Activated CD8-positive, alpha-beta memory T cell treated with anti-CD3 and anti-CD28 coated beads, Interleukin-2, amount 50 U/mL, for 1 hour (primary cell): ENCODE measurements around the gene CD3E.
"Not testable (repeated sequence)": the region's sequence is repeated elsewhere in the genome, so short reads cannot be mapped to it uniquely, and the experiment has no call there.

Source experiments
- DNase-seq: peaks from one replicate; pipeline ENCODE4 v3.0.0-alpha.2; 2020; ENCODE audit errors: extremely low read depth

CD3E gene

DNA sequence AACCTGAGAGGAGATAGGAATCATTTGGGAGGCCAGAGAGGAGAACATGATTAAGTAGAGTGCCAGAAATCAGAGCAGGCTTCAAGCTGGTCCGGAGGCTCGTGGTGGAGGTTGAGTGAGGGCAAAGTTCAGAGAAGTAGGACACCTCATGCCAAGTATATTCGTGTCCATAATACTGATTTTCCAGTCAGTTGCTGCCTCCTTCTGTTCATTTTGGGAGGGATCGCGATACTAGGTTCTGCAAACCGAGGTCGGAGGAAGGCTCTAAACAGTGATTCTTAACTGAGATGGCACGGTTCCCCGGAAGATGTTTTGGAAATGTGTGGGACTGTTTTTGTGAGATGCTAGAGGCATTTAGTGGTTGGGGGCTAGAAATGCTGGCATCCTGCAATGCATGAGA, 13.6 kb upstream of the CD3E start:
- no peak for DNase-seq

DNA sequence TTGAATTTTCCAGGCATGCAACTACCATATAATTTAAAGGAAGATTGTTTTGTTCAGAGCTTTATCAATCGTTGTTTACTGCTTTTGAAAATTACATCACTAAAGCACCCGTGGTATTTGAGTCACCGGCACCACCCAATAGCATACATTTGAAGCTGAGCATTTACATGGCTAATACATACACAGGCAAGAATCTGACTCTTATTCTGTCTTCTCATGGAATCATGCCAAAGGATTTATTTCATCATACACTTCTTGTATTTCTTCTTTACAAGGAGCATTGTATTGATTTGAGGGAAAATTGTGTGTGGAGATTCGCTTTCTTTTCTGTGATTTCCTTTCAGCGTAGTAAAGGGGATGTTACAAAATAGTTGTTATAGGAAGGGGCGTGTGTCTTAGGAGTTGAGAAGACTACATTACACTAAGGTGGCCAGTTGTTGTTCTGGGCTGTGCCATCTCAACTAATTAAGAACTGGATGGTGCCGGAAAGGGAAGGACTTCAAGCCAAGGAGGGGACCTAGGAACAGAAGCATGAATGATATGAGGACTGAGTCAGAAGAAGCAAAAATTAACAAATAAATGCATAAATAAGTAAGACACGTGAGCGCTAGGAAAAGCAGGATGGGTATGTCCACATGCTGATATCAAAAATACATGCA, 12.9 kb upstream of the CD3E start:
- DNase-seq = no peak

DNA sequence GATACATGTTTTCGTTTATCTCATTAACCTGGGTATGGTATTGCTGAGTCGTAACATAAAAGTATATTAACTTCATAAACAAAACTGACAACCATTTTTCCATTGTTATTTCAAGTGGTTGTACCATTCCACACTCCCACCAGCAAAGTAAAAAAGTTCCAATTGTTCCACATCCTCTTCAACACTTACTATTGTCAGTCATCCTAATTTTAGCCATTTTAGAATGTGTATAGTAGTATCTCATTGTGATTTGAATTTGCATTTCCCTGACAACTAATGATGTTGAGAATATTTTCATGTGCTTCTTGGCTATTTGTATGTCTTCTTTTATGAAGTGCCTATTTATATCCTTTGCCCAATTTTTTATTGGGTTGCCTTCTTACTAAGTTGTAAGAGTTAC, 10.5 kb upstream of the CD3E start:
- no peak for DNase-seq

DNA sequence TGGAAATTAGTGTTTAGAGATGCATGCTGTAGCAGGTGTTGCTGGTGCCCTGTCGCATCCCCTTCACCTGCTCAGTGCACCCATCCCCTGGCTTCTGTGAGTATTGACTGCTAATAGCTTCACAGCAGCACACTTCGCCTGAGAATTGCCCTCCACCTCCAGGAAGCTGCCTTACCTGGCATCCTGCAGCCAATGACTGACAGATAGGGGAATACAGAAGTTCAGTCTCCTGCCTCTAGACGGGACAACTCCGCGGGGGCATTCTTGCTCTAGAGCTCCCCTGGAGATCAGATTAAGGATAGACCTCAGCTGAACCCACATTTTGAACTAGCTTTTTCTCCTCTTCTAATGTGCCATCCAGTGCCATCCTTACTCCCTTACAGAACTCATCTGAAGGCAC, 9.3 kb upstream of the CD3E start:
- no peak for DNase-seq

DNA sequence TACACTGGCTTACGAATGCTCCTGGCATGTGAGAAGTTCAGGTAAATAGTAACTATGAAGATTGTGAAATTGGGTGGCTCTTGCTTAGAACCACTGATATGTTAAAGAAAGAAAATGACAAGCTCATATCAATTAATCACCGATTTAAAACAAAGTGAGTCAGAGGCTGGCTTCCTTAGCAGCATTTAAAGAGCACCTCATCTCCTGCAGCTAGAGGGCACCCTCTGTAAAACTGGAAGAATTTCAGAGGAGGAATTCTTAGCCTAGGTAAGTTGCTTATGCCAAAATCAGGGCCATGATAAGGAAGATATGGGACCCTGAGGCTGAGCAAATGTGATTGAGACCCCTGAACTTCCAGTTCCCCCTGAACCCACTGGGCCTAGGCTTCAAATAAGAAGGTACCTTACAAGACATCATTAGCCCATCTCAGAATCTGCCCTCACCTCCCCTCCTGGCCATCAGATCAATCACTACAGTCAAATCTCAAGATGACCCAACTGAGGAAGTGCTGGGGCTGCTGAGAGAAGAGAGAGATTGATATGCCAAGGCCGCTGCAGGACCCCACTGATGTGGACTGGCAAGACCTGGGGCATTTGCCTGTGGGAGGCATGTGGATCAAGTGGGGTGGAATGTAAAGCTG, 8.6 kb upstream of the CD3E start:
- no peak for DNase-seq

DNA sequence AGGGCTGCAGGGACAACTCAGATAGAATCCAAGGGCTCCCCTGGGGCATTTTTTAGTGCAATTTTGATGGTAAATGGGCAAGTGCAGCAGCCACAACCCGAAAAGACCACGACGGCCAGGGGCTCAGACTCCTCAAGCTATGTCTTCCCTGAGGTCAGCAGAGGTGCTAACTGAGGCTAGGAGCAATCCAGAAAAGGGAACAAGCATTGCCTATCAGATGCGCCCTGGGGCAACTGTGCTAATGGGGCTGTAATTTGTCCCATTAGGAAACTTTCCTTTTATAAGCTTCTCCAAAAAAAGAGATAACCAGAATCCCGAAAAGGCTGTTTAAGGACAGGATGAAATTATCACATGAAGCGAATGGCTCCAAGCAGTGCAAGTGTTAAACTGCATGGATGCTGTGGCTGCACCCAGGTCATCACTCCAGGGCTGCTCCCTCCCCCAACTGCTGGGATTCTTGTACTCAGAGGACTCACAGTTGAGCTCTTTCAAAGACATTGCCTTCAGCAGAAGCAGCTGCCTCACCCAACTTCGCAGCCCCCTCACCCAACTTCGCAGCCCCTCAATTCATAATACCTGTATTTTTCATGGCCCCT, 2.8 kb upstream of the CD3E start:
- no peak for DNase-seq

DNA sequence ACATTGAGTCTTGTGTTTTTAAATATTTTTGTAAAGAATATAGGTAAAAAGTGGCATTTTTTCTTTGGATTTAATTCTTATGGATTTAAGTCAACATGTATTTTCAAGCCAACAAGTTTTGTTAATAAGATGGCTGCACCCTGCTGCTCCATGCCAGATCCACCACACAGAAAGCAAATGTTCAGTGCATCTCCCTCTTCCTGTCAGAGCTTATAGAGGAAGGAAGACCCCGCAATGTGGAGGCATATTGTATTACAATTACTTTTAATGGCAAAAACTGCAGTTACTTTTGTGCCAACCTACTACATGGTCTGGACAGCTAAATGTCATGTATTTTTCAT, 333 bp upstream of the CD3E start:
- DNase-seq = no peak

DNA sequence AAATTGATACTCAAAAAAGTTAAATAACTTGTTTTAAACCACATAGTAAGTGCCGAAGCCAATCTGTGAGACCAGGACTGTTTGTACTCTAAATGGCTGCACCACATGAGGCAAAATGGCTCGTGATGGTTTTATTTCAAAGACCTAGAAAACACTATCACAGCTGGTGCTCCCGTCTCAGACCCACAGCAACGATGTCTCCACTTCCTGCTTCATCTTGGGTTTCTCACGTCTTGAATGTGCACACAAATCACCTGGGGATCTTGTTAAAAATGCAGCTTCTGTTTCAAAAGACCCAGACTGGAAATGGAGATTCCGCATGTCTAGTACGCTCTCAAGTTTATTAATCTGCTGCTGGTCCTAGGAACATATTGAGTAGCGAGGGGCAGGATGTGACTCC, 1.2 kb downstream of the CD3E start:
- no peak for DNase-seq

DNA sequence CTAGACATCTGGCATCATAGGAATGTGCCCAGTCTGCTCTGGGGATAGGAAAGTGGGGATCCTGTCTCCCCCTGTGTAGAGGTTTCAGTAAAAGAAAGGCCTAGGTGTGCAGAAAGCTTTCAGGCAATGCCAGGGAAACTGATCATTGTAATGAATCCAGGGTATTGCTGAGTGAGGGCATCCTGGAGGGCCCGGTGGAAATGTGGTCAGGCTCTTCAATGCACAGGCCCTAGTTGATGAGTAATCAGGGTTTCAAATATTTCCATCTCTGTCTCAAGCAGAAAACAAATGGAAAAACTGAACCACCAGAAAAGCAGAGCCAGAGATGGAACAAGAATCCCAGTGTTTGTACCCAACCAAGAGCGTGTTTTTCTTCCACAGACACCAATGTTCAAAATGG, 2.0 kb downstream of the CD3E start:
- no peak for DNase-seq

DNA sequence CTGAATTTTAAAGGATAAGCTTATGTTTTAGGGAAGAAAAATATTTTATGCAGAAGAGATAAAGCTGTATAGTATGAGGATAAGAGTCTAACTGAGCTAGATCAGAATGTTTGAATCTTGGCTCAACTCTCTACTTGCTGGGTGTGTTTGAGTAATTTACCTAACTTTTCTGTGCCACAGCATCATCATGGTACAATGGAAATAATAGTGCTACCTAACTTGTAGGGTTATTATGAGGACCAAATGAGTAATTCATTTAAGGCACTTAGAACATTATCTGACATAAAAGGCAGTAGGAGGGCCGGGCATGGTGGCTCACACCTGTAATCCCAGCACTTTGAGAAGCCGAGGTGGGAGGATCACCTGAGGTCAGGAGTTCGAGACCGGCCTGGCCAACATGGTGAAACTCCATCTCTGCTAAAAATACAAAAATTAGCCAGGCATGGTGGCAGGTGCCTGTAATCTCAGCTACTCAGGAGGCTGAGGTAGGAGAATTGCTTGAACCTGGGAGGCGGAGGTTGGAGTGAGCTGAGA, 4.5 kb downstream of the CD3E start:
- not testable (repeated sequence) for DNase-seq

DNA sequence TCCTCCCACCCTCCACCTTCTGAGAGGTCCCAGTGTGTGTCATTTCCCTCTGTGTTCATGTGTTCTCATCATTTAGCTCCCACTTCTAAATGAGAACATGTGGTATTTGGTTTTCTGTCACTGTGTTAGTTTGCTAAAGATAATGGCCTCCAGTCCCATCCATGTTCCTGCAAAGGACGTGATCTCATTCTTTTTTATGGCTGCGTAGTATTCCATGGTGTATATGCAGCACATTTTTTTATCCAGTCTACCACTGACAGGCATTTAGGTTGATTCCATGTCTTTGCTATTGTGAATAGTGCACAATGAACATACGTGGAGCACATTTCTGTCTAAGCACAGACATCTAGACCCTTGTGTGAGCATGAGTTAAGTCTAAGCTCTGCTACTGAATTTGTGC, 5.7 kb downstream of the CD3E start:
- no peak for DNase-seq

DNA sequence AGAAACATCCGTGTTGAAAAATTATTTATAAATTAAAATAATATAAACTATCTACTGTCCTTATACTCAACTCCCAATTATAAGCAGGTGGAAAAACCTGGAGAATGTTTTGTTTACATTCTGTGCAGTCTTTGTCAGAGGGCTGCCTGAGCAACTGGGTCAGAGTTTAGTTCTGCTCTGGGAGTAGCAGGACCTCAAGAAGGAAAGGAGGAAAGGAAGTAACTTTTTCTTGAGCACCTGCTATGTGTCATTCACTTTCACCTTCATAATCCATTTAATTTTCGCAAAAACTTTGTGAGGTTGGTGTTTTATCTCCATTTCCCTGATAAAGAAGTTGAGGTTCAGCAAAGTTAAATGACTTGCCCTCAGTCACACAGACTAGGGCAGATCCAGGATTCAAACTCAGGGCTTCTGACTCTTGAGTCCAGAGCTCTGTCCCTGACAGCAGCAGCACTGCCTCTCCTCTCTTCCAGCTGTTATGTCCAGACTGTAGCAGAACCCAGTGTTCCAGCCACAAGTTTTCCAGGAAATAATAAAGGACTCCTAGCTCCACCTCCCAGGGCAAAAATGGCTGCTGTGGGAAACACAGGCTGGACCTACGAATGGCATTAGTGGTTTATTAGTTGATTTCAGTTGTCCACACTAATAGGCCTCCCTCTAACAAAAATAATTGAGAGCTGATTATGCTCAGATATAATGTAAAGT, 6.4 kb downstream of the CD3E start:
- no peak for DNase-seq

DNA sequence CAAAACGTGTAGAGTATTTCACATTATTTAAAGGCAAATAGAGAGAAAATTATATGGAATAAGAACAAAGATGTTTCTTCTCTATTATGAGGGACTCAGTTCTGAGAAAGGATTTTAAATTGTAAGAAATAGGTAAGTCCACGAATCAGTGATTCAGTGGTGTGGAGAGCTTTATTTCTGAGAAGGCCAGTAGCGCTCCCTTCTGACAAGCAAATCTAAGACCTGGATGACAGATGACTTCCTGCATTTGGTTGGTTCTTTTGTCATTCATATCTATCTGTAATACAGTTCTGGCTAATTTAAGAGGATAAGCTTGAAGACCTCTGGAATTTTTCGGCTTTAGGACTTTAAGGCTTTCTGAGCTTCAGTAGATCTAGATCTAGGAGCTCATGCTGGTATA, 7.0 kb downstream of the CD3E start:
- no peak for DNase-seq

DNA sequence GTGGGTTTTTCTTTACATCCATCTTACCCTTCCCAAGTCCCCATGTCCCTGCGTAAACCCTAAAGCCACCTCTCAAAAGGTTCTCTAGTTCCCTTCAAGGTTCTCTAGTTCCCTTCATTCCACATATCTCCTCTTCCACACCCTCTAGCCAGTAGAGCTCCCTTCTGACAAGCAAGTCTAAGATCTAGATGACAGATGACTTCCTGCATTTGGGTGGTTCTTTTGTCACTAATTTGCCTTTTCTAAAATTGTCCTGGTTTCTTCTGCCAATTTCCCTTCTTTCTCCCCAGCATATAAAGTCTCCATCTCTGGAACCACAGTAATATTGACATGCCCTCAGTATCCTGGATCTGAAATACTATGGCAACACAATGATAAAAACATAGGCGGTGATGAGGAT, 7.8 kb downstream of the CD3E start:
- DNase-seq = no peak

DNA sequence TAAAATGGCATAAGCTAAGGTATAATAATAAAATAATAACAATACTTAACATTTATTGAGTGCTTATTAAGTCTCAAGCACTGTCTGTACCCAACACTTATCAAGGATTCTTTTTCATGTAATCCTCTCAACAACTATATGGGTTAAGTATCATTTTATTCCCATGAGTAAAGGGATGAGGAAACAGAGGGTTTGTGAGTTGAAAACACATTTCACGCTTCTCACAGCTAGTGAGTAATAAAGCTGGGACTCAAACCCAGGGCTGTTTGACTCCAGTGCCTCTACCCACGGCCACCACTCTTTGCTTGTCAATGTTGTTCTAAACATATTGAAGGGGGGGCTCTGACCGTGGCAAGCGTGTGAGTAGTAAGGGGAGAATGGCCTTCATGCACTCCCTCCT, 8.7 kb downstream of the CD3E start:
- DNase-seq = no peak

DNA sequence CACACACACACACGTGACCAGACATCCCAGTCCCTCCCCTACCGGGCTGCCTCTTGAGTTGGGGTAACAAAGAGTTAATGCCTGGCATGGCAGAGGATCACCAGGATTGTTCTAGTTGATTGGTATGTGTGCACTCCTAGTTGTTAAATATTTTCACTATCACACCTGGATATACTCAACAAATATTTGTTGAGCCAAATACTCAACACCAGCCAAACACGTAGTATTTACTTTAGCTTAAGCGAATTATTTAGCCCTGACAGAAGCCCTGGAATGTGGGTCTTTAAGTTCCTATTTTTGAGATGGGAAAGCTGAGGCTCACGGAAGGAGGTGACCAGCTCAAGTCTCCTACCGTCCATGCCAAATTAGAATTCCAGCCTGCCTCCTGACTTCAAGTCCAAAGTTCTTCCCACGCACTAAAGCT, 10.5 kb downstream of the CD3E start:
- no peak for DNase-seq

DNA sequence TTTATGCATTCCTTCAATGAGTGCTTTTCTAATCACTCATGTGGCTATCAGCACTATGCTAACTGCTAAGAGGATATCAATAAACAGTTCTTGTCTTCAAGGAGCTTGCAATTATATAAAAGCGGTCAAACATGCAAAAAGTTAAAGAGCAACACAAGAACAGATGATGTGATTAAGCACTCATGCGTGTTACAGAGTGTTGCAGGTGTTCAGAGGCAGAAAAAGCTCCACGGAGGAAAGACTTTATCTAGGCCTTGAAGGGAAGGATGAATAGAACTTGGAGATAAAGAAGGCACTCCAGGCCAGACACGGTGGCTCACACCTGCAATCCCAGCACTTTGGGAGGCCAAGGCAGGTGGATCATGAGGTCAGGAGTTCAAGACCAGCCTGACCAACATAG, 13.6 kb downstream of the CD3E start:
- DNase-seq = no peak

DNA sequence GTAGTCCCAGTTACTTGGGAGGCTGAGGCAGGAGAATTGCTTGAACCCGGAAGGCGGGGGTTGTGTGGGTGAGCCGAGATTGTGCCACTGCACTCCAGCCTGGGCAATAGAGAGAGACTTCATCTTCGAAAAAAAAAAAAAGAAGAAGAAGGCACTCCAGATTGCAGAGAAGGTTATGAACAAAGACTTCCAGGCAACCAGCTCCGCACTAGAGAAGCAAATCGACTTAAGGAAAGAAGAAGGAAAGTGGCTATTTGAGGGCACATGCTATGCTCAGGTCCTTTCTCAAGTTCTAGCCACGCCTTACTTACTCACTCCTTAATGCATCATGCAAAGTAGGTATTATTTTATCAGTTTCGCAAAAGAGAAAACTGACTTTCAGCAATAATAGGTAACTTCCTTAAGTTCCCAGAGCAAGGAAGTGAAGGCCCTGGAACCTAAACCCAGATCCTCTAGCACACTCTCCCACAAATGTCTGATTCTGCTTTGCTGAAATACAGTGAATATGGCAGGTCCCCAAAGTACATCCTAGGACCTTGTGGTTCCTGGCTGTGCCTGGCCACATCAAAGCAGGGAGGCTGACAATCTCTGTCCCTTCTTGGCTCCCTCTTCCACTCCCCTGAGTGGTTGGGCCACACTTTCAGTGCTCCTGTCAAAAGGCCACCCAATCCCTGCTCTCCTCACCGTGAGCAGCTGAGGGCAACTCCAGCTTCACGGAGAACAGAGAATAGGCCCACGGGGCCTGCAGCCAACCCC, 14.2 kb downstream of the CD3E start:
- no peak for DNase-seq

DNA sequence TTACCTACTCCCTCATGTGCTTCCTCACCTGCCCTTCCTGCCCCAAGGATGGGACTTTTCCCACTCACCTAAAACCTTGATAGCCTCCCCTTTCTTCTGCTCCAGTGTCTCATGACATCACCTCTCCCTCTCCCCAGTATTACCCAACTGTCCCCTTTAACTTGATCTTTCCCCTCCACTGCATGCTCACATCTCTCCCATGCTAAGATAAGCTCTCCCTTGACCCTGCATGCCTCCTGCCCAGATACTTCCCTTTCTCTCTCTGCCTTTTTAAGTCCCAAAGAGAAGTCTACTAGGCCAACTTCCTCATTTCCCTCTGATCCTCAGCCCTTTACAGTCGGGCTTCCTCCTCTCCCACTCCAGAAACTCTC, 14.8 kb downstream of the CD3E start:
- no peak for DNase-seq

DNA sequence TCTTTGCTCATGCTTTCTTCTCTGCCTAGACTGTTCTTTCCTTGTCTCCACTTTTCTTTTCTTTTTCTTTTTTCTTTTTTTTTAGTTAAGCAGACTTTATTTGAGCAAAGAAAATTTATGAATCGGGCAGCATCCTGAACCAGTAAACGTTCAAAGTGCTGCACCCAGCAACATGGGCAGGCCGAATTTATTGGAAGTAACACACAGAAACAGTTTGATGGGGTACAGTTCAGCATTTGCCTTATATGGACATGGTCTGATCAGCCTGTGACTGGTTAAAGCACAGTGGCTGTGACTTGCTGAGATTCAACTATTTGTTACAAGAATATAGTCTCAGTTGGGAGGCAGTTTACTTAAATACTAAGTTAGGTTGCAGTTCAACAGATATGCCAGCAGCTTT, 16.0 kb downstream of the CD3E start:
- no peak for DNase-seq

DNA sequence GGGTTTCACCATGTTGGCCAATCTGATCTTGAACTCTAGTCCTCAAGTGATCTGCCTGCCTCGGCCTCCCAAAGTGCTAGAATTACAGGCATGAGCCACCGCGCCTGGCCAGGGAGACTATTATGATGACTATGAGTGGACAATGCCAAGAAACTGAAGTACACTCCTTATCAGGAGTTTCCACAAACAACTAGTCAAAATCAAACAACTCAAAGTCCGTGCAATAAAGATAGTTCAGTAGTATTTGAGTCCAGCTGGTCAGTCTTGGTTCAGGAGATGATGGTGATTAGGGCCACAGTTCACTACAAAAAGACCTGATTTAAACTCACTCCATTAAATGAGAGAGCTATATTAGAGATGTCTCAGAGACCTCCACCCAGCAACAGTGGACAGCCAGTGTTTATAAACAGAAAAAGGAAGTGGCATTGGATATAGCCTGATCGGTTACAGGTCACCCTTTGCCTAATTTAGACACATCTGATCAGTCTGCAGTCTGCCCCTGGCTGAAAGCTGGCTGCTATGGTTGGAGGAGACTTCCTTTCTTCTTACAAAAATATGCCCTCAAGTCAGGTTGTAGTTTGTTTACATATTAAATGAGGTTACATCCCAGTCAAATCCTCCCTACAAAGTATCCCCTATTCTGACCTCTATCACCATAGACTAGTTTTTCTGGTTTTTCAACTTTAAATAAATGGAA, 17.0 kb downstream of the CD3E start:
- DNase-seq = no peak

DNA sequence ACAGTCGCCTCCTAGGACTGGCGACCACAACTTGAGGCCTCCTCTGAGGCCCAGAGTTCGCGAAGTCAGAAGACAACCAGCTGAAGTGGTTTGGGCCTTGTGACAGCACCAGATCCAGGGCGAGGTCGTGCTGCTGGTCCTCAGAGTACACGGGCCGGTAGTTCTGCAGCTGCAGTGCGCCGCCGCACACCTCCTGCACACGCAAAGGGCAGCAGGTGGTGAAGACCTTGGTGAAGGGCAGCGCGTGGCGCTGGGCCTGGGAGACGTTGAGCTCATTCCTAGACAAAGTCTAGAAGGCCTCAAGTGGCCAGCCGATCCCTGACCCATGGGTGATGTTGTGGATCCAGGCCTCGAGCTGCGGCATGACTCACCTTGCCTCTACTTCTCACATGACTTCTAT, 18.2 kb downstream of the CD3E start:
- no peak for DNase-seq
